GM12878 (cell line): ENCODE data around the gene IMMP2L. TPM values are rescaled to one million over a fixed set of nuclear protein-coding genes. Genes with fewer than 3 reads are reported as not detected.

Experiments
- ATAC-seq: fragments of 200-7000 bp; cut with Tn5 transposase; 3 replicates; pipeline ENCODE4 v1.9.1; 2020; ENCODE audit warnings: mild to moderate bottlenecking, moderate library complexity
- BruUV-seq: library from RNA; stranded (reverse); fragments of 400-500 nt; replicated peaks from 2 replicates; lab custom pipeline; 2021; lab: Mats Ljungman, UMichigan
- CTCF ChIA-PET: fragments of 300-600 bp; sonication (Branson Sonifier 250); formaldehyde crosslinking; extraction: SDS; loops from one replicate; lab custom pipeline; 2021; ENCODE audit warnings: inconsistent platforms; lab: Yijun Ruan, JAX
- POLR2A ChIA-PET: fragments of 350-600 bp; formaldehyde crosslinking; extraction: SDS; loops from one replicate; lab custom pipeline; 2021; ENCODE audit warnings: inconsistent platforms; lab: Charles Lee
- RAD21 ChIA-PET: fragments of 300-600 bp; sonication (Branson Sonifier 250); formaldehyde crosslinking; loops from one replicate; lab custom pipeline; 2023; ENCODE audit warnings: antibody characterized with exemption; ENCODE audit not compliant: unreplicated experiment; lab: Charles Lee
- SMC1A ChIA-PET: fragments of 300-600 bp; sonication (Branson Sonifier 250); formaldehyde crosslinking; loops from one replicate; lab custom pipeline; 2023; ENCODE audit not compliant: unreplicated experiment, uncharacterized antibody; lab: Charles Lee
- DNase-seq: peaks from one replicate; pipeline ENCODE4 v3.0.0-alpha.2; 2011; ENCODE audit warnings: low read depth, low spot score
- FAIRE-seq: peaks from 3 replicates; lab custom pipeline; 2011; peaks lifted over from hg19 to GRCh38; lab: Jason Lieb, UNC
- H2AFZ ChIP-seq: 2 replicates; pipeline ENCODE4 v1.6.0; 2011; ENCODE audit warnings: low read depth, low read length, control low read depth; ENCODE audit not compliant: control insufficient read depth
- H3K27ac ChIP-seq: 2 replicates; pipeline ENCODE4 v1.5.1; 2011; ENCODE audit warnings: control low read depth; ENCODE audit not compliant: control insufficient read depth, insufficient read depth
- H3K27me3 ChIP-seq, 2 experiments: replicated peaks in 1 of 2; 2 replicates each; pipeline versions ENCODE4 v1.6.0 to v1.6.1; 2011; ENCODE audit warnings: low read length in 1 of 2; ENCODE audit not compliant: control insufficient read depth in 2 of 2, insufficient read depth in 2 of 2
- H3K36me3 ChIP-seq, 2 experiments: 2 replicates each; pipeline ENCODE4 v1.5.1; 2011; ENCODE audit warnings: low read length in 1 of 2; ENCODE audit not compliant: control insufficient read depth in 2 of 2, insufficient read depth in 2 of 2
- H3K4me1 ChIP-seq: 2 replicates; pipeline ENCODE4 v1.6.1; 2011; ENCODE audit warnings: mild to moderate bottlenecking, low read length, moderate library complexity, mixed read lengths; ENCODE audit not compliant: control insufficient read depth, insufficient read depth
- H3K4me2 ChIP-seq: 2 replicates; pipeline ENCODE4 v1.6.0; 2011; ENCODE audit warnings: control low read depth; ENCODE audit not compliant: control insufficient read depth, insufficient read depth
- H3K4me3 ChIP-seq: fragments of 200-600 bp; sonication (generic); 2 replicates; pipeline ENCODE4 v1.5.1; 2016
- H3K79me2 ChIP-seq: 2 replicates; pipeline ENCODE4 v1.6.0; 2011; ENCODE audit warnings: low read length; ENCODE audit not compliant: control insufficient read depth, insufficient read depth
- H3K9ac ChIP-seq: 2 replicates; pipeline ENCODE4 v1.8.0; 2011; ENCODE audit warnings: low read length, control low read depth, mixed read lengths; ENCODE audit not compliant: control insufficient read depth, insufficient read depth
- H3K9me3 ChIP-seq: replicated peaks from 3 replicates; pipeline ENCODE4 v1.5.1; 2011; ENCODE audit warnings: mild to moderate bottlenecking, low read length; ENCODE audit not compliant: control insufficient read depth, insufficient read depth
- H4K20me1 ChIP-seq: 2 replicates; pipeline ENCODE4 v1.6.0; 2011; ENCODE audit not compliant: control insufficient read depth, insufficient read depth
- BACH1 ChIP-seq: fragments of 450-650 bp; IDR thresholded peaks from 2 replicates; pipeline ENCODE4 v1.6.1; 2017; ENCODE audit warnings: mild to moderate bottlenecking, borderline replicate concordance
- CBX3 ChIP-seq: fragments of 200-600 bp; sonication (generic); IDR thresholded peaks from 2 replicates; pipeline ENCODE4 v1.6.1; 2016; ENCODE audit warnings: low read depth, borderline replicate concordance
- CBX5 ChIP-seq: sonication (generic); IDR thresholded peaks from 2 replicates; pipeline ENCODE4 v1.6.1; 2016; ENCODE audit warnings: low read depth, moderate library complexity, mild to moderate bottlenecking, inconsistent platforms
- EED ChIP-seq: sonication (generic); IDR thresholded peaks from 2 replicates; pipeline ENCODE4 v1.6.1; 2016; ENCODE audit warnings: antibody characterized with exemption, low read depth
- HDGF ChIP-seq: fragments of 450-650 bp; IDR thresholded peaks from 2 replicates; pipeline ENCODE4 v1.6.1; 2016; ENCODE audit warnings: antibody characterized with exemption
- MYB ChIP-seq: fragments of 150-350 bp; IDR thresholded peaks from 2 replicates; pipeline ENCODE4 v1.6.1; 2014; ENCODE audit warnings: mild to moderate bottlenecking, low read depth, low read length, borderline replicate concordance
- TCF3 ChIP-seq: IDR thresholded peaks from 2 replicates; pipeline ENCODE4 v1.6.1; 2012; ENCODE audit warnings: low read depth, mild to moderate bottlenecking, low read length, borderline replicate concordance; ENCODE audit not compliant: insufficient read depth
- ZNF207 ChIP-seq: fragments of 450-650 bp; IDR thresholded peaks from 2 replicates; pipeline ENCODE4 v1.6.1; 2014; ENCODE audit warnings: antibody characterized with exemption, mild to moderate bottlenecking, borderline replicate concordance
- ZNF217 ChIP-seq: fragments of 450-650 bp; IDR thresholded peaks from 2 replicates; pipeline ENCODE4 v1.6.1; 2017; ENCODE audit warnings: antibody characterized with exemption, mild to moderate bottlenecking
- WGBS: methylation state at CpG from one replicate; pipeline ENCODE4 v1.1.6; 2016; ENCODE audit warnings: low lambda C conversion rate; ENCODE audit not compliant: insufficient replicate concordance, insufficient coverage; ENCODE audit errors: missing lambda C conversion rate; 5-methylcytosine and 5-hydroxymethylcytosine counted together
- in situ Hi-C: fragments of 300-500 bp; cut with MboI; formaldehyde crosslinking; loops from 9 replicates; pipeline ENCODE4 v1.14.3; 2018; ENCODE audit warnings: mixed read lengths
- intact Hi-C: fragments of 100-400 bp; cut with micrococcal nuclease; formaldehyde crosslinking; loops from one replicate; pipeline ENCODE4 v1.14.2; 2022; ENCODE audit not compliant: unreplicated experiment
- polyA plus RNA-seq, 11 experiments: library from polyadenylated mRNA; depleted of rRNA in 4 of 11; unstranded in 6 of 11; stranded (reverse) in 5 of 11; fragments of >200 nt; fragmentation: Nextera tagmentation in 4 of 11; fragmentation: Illumina TruSeq in 1 of 11; extraction: Ambion mirVana in 4 of 11; extraction: Trizol in 1 of 11; gene quantifications; 1 replicate in 1 of 11; 2 replicates in 10 of 11; pipeline versions ENCODE4 v1.2.1 to v1.2.3, GENCODE V29; 2011 to 2016; ENCODE audit warnings: inconsistent platforms in 2 of 11, missing spikeins in 2 of 11, low read depth in 1 of 11
- total RNA-seq, 4 experiments: library from RNA; depleted of rRNA in 3 of 4; stranded (reverse); fragments of >200 nt in 3 of 4; fragmentation: Illumina TruSeq in 1 of 4; extraction: Trizol in 1 of 4; gene quantifications; 2 replicates each; pipeline versions ENCODE4 v1.2.1 to v1.2.3, GENCODE V29; 2013 to 2021
- TF ChIP-seq, protein P1 (sequence below): fragments of 450-650 bp; IDR thresholded peaks from 2 replicates; pipeline ENCODE4 v1.6.1; 2018; ENCODE audit warnings: borderline replicate concordance, mild to moderate bottlenecking; ENCODE audit not compliant: partially characterized antibody

IMMP2L gene
- total and polyA plus RNA-seq, 10 of the 15 experiments (the other 5 are each of a cell fraction or from before 2014, with no cell fraction given): 12.6 to 46.3 (median 19.6) TPM

DNA sequence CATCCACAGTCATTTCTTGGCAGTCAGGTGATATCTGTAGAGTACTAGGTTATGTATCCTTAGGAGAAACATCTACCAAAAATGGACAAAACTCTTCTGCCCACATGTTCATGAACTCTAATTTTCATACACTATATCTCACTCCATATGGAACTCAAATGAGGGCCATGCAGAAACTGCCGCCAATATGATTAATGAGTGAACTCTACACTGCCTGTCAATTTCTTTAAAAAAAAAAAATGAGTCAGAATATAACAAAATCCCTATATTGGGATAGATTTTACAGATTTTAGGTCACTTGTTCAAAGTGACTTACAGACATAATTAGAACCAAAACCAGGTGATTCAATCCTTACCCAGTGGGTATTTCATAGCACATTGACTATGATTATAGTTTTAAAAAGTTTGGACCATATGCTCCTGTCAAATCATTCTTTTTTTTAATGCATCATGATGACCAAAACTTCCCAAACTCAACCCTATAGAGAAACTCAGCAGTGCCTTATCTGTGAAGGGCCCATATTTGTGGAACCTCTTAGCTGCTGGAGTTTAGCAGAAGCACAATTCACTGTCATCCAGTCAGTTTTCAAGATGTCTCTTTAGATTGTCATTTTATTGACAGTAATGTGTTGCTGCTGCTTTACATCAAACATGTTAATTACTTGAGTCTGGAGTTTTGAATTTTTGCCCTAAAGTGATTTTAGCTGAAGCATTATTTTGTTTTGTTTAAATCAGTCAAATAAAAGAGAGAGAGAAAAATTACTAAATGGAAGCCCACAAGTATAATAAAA is 460.2 kb downstream of the IMMP2L start:
- Histone ChIP-seq H3K4me3 (no peak overlapping the region), H3K4me2 (no peak overlapping the region), H2AFZ (no peak overlapping the region), H3K9me3 (no peaks in the 10 kb centered on the region; the same call in 1 of the 3 replicates), H3K9ac (no peak overlapping the region), H3K79me2 (no peaks in the 10 kb centered on the region), H3K27ac (no peak overlapping the region), H4K20me1 (no peaks in the 10 kb centered on the region), H3K4me1 (peaks cover 11% of the 10 kb centered on the region), H3K36me3 (no peaks in the 10 kb centered on the region), H3K27me3 (no peaks in the 10 kb centered on the region)
- ATAC-seq (no peak), DNase-seq (no peak), FAIRE-seq (no peak)
- no TSS peak for BruUV-seq
- POLR2A ChIA-PET: no interaction called here
- no peak for TF ChIP-seq ZNF207
- TF ChIP-seq CBX3: no peak
- TF ChIP-seq EED: no peak
- no peak for TF ChIP-seq ZNF217
- TF ChIP-seq CBX5: no peak
- TF ChIP-seq, protein P1, sequence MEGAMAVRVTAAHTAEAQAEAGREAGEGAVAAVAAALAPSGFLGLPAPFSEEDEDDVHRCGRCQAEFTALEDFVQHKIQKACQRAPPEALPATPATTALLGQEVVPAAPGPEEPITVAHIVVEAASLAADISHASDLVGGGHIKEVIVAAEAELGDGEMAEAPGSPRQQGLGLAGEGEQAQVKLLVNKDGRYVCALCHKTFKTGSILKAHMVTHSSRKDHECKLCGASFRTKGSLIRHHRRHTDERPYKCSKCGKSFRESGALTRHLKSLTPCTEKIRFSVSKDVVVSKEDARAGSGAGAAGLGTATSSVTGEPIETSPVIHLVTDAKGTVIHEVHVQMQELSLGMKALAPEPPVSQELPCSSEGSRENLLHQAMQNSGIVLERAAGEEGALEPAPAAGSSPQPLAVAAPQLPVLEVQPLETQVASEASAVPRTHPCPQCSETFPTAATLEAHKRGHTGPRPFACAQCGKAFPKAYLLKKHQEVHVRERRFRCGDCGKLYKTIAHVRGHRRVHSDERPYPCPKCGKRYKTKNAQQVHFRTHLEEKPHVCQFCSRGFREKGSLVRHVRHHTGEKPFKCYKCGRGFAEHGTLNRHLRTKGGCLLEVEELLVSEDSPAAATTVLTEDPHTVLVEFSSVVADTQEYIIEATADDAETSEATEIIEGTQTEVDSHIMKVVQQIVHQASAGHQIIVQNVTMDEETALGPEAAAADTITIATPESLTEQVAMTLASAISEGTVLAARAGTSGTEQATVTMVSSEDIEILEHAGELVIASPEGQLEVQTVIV: no peak
- TF ChIP-seq TCF3: no peak
- TF ChIP-seq BACH1: no peak
- TF ChIP-seq MYB: no peak
- TF ChIP-seq HDGF: no peak
- RAD21 ChIA-PET: no interaction called here
- 94% methylated on average over 1 of the region's 1 CpG for WGBS
- CTCF ChIA-PET: interaction anchor here (0.8 to 1.1 kb wide), 2 partner anchors 10 to 26 kb away, joined by 3 to 4 read pairs; no protein-coding TSS in a partner anchor
- in situ Hi-C loops: no loop called here
- SMC1A ChIA-PET: interaction anchor here (1.2 kb wide), 2 partner anchors 9 to 19 kb away, joined by 3 to 8 read pairs; no protein-coding TSS in a partner anchor
- intact Hi-C loops: loop anchor here (10.0 kb wide), 1 partner anchor 657 kb away; no protein-coding TSS in a partner anchor
